H1 (cell line): ENCODE data around the gene LGALS9.

Experiments used
- BRCA1 ChIP-seq: IDR thresholded peaks from 2 replicates; pipeline ENCODE4 v1.6.1; 2012; ENCODE audit warnings: low read depth, low read length, improper control_type of control experiment
- PHF8 ChIP-seq: fragments of 200-600 bp; sonication (generic); conservative IDR thresholded peaks from 2 replicates; pipeline ENCODE4 v1.7.1; 2012; ENCODE audit warnings: low read depth, mild to moderate bottlenecking, inconsistent platforms, low read length, moderate library complexity

- no peak for TF ChIP-seq BRCA1
- TF ChIP-seq PHF8, result no peak
These were observed 38.1 kb downstream of the LGALS9 start for GRCh38 chr17:27669136-27669535.
